ENCODE data around the gene PFN1. TPM values are rescaled to one million over a fixed set of nuclear protein-coding genes. Genes with fewer than 3 reads are reported as not detected.

Gene PFN1
- total and polyA plus RNA-seq, 9 of the 15 experiments (the other 6 are each of a cell fraction or from before 2014, with no cell fraction given), result 60.5 to 1,479 (median 456) TPM

- TF ChIP-seq SP1 (CRISPR knock-in tag; IDR thresholded peaks at IDR 0.05), result no peak
- no peak for TF ChIP-seq HMG20B (CRISPR knock-in tag; IDR thresholded peaks at IDR 0.05)
- TF ChIP-seq SMARCA5 (IDR thresholded peaks at IDR 0.05), result peak; percentile 82; the same call in 1 of the 2 replicates
- TF ChIP-seq BHLHE40 (IDR thresholded peaks at IDR 0.05; ENCODE audit: low read length), result peak; percentile 33; the same call in 1 of the 2 replicates
- no peak for TF ChIP-seq MITF (IDR thresholded peaks at IDR 0.05)
- peak; percentile 30 to 41; a peak in 2 of 4 replicates for TF ChIP-seq NRF1 (conservative IDR thresholded peaks at IDR 0.05 in 1 of 2, IDR thresholded peaks at IDR 0.05 in 1 of 2)
- TF ChIP-seq SMARCB1 (IDR thresholded peaks at IDR 0.05; ENCODE audit: insufficient read length, low read depth), result no peak
- no peak for TF ChIP-seq SMARCC2 (IDR thresholded peaks at IDR 0.05; ENCODE audit: low read depth)
- no peak for TF ChIP-seq TAF15 (IDR thresholded peaks at IDR 0.05; ENCODE audit: low read depth, low read length)
- no peak for TF ChIP-seq KDM1A (IDR thresholded peaks at IDR 0.05)
- TF ChIP-seq RBM34 (IDR thresholded peaks at IDR 0.05; ENCODE audit: borderline replicate concordance, insufficient read depth, low read length), result no peak
- TF ChIP-seq ZNF785 (CRISPR knock-in tag; IDR thresholded peaks at IDR 0.05), result no peak
- TF ChIP-seq HDGF (IDR thresholded peaks at IDR 0.05), result peak; percentile 95
- TF ChIP-seq ZNF436 (CRISPR knock-in tag; IDR thresholded peaks at IDR 0.05), result no peak
- no peak for TF ChIP-seq ZMIZ1 (IDR thresholded peaks at IDR 0.05; ENCODE audit: low read depth in 2 of 2, low read length in 2 of 2)
- no peak for TF ChIP-seq ZNF212 (CRISPR knock-in tag; IDR thresholded peaks at IDR 0.05)
- TF ChIP-seq RAD21 (CRISPR knock-in tag; conservative IDR thresholded peaks at IDR 0.05 in 1 of 2, IDR thresholded peaks at IDR 0.05 in 1 of 2), result peak; percentile 70 to 84
- TF ChIP-seq TCF3 (CRISPR knock-in tag; IDR thresholded peaks at IDR 0.05), result no peak
- TF ChIP-seq DACH1 (IDR thresholded peaks at IDR 0.05; ENCODE audit: partially characterized antibody), result peak; percentile 23
Observed at GRCh38 chr17:4908711-4909496, 39.4 kb downstream of the PFN1 start (continued).
